ENCODE results near the gene PTPRT.

- TF ChIP-seq CTCF (IDR thresholded peaks at IDR 0.05) = no peak
- no peak for TF ChIP-seq ZFX (IDR thresholded peaks at IDR 0.05; ENCODE audit: borderline replicate concordance)
Measured at GRCh38 chr20:42788707-42789106, 401.0 kb downstream of the PTPRT start.

All from 22Rv1 (cell line).